MM.1S (cell line): ENCODE data around the gene SMIM38.

Source experiments
- DNase-seq: peaks from one replicate; pipeline ENCODE4 v3.0.0-alpha.2; 2015
- H2AFZ ChIP-seq: fragments of 300-600 bp; sonication (generic); 2 replicates; pipeline ENCODE4 v1.6.0; 2016; ENCODE audit warnings: antibody characterized with exemption, low read length
- H3F3A ChIP-seq: fragments of 300-600 bp; sonication (generic); 2 replicates; pipeline ENCODE4 v1.6.1; 2016; ENCODE audit warnings: mild to moderate bottlenecking, antibody characterized with exemption, low read length, moderate library complexity, mixed read lengths; ENCODE audit not compliant: insufficient read depth
- H3K27ac ChIP-seq: fragments of 300-600 bp; sonication (generic); 2 replicates; pipeline ENCODE4 v1.5.1; 2016; ENCODE audit warnings: mild to moderate bottlenecking, low read length
- H3K27me3 ChIP-seq: fragments of 300-600 bp; sonication (generic); replicated peaks from 2 replicates; pipeline ENCODE4 v1.6.0; 2016; ENCODE audit warnings: low read length; ENCODE audit not compliant: insufficient read depth
- H3K36me3 ChIP-seq: fragments of 300-600 bp; sonication (generic); replicated peaks from 2 replicates; pipeline ENCODE4 v1.6.1; 2016; ENCODE audit warnings: mild to moderate bottlenecking, low read length, mixed read lengths; ENCODE audit not compliant: insufficient read depth
- H3K4me1 ChIP-seq: fragments of 300-600 bp; sonication (generic); 2 replicates; pipeline ENCODE4 v1.6.1; 2016; ENCODE audit warnings: low read length, mixed read lengths
- H3K4me2 ChIP-seq: fragments of 300-600 bp; sonication (generic); 2 replicates; pipeline ENCODE4 v1.6.0; 2016; ENCODE audit warnings: low read depth, low read length
- H3K4me3 ChIP-seq: fragments of 300-600 bp; sonication (generic); 2 replicates; pipeline ENCODE4 v1.5.1; 2016; ENCODE audit warnings: low read length, mixed read lengths
- H3K79me2 ChIP-seq: fragments of 300-600 bp; sonication (generic); 2 replicates; pipeline ENCODE4 v1.6.1; 2016; ENCODE audit warnings: mixed run types, low read length, mixed read lengths
- H3K9ac ChIP-seq: fragments of 300-600 bp; sonication (generic); 2 replicates; pipeline ENCODE4 v1.6.1; 2016; ENCODE audit warnings: low read length, mixed read lengths
- H3K9me2 ChIP-seq: fragments of 300-600 bp; sonication (generic); replicated peaks from 2 replicates; pipeline ENCODE4 v1.6.1; 2016; ENCODE audit warnings: mild to moderate bottlenecking, low read length, mixed read lengths; ENCODE audit not compliant: insufficient read depth
- H3K9me3 ChIP-seq: fragments of 300-600 bp; sonication (generic); replicated peaks from 2 replicates; pipeline ENCODE4 v1.6.1; 2016; ENCODE audit warnings: mild to moderate bottlenecking, low read length, mixed read lengths; ENCODE audit not compliant: insufficient read depth
- H4K20me1 ChIP-seq: fragments of 300-600 bp; sonication (generic); 2 replicates; pipeline ENCODE4 v1.6.1; 2016; ENCODE audit warnings: mild to moderate bottlenecking, low read length, moderate library complexity, mixed read lengths; ENCODE audit not compliant: insufficient read depth
- CTCF ChIP-seq: fragments of 300-600 bp; sonication (generic); IDR thresholded peaks from 2 replicates; pipeline ENCODE4 v1.5.1; 2016; ENCODE audit warnings: antibody characterized with exemption, low read length, mixed read lengths
- EZH2 ChIP-seq: fragments of 300-600 bp; sonication (generic); optimal IDR thresholded peaks from 2 replicates; pipeline ENCODE3; 2017; ENCODE audit warnings: low read depth, mild to moderate bottlenecking, antibody characterized with exemption, low read length, mixed read lengths
- EZH2phosphoT487 ChIP-seq: fragments of 300-600 bp; sonication (generic); IDR thresholded peaks from 2 replicates; pipeline ENCODE4 v1.6.1; 2018; ENCODE audit warnings: antibody characterized with exemption, low read length

Gene SMIM38

GRCh38 chr11:69163842-69164241 lies 8.1 kb downstream of the SMIM38 start:
- H3K27me3 ChIP-seq = 0 out of 2 replicates have a peak, but pooled peaks cover 3% of the 10 kb centered on the region
- no peak for DNase-seq
- H3K9me3 ChIP-seq = no peaks in the 10 kb centered on the region
- no peaks in the 10 kb centered on the region for H3K79me2 ChIP-seq
- no peak for TF ChIP-seq CTCF
- no peak for TF ChIP-seq EZH2
- no peak for TF ChIP-seq EZH2phosphoT487
- no peak overlapping the region for H2AFZ ChIP-seq
- no peak overlapping the region for H3K27ac ChIP-seq
- no peaks in the 10 kb centered on the region for H3K9me2 ChIP-seq
- no peak overlapping the region for H3K4me2 ChIP-seq
- H3F3A ChIP-seq = no peaks in the 10 kb centered on the region
- H3K9ac ChIP-seq = no peak overlapping the region
- H3K36me3 ChIP-seq = no peaks in the 10 kb centered on the region
- H3K4me3 ChIP-seq = no peak overlapping the region
- no peaks in the 10 kb centered on the region for H4K20me1 ChIP-seq
- H3K4me1 ChIP-seq = peaks cover 17% of the 10 kb centered on the region

- Histone ChIP-seq H3K9ac (no peak overlapping the region), H4K20me1 (no peaks in the 10 kb centered on the region), H3K4me2 (no peak overlapping the region), H3K9me3 (no peaks in the 10 kb centered on the region), H3K4me3 (no peak overlapping the region), H3K79me2 (no peaks in the 10 kb centered on the region), H2AFZ (no peak overlapping the region), H3K27ac (no peak overlapping the region), H3K4me1 (peaks cover 17% of the 10 kb centered on the region), H3K9me2 (no peaks in the 10 kb centered on the region), H3F3A (no peaks in the 10 kb centered on the region), H3K36me3 (no peaks in the 10 kb centered on the region), H3K27me3 (no peaks in the 10 kb centered on the region)
- no peak for DNase-seq
- TF ChIP-seq EZH2 = no peak
- no peak for TF ChIP-seq CTCF
- TF ChIP-seq EZH2phosphoT487 = no peak
Observed at GRCh38 chr11:69164824-69165223, 9.1 kb downstream of the SMIM38 start.

GRCh38 chr11:69165775-69166174 lies 10.0 kb downstream of the SMIM38 start:
- no peak overlapping the region for H3K4me3 ChIP-seq
- H4K20me1 ChIP-seq = no peaks in the 10 kb centered on the region
- no peak overlapping the region; the same call in 1 of the 2 replicates for H3K4me2 ChIP-seq
- H3K27ac ChIP-seq = peak overlapping the region; percentile 53; the same call in 1 of the 2 replicates
- H3K27me3 ChIP-seq = no peaks in the 10 kb centered on the region
- TF ChIP-seq EZH2phosphoT487 (no peak), EZH2 (no peak), CTCF (no peak)
- DNase-seq = no peak
- no peaks in the 10 kb centered on the region for H3K79me2 ChIP-seq
- H3K9me2 ChIP-seq = no peaks in the 10 kb centered on the region
- no peaks in the 10 kb centered on the region for H3K9me3 ChIP-seq
- H3K4me1 ChIP-seq = peaks cover 17% of the 10 kb centered on the region
- H3K36me3 ChIP-seq = no peaks in the 10 kb centered on the region
- H3F3A ChIP-seq = no peaks in the 10 kb centered on the region
- peak overlapping the region; percentile 26; the same call in 1 of the 2 replicates for H3K9ac ChIP-seq
- H2AFZ ChIP-seq = peak overlapping the region; percentile 42; the same call in 1 of the 2 replicates
